Activated T-cell treated with anti-CD3 and anti-CD28 coated beads for 4 hours (primary cell): Measurements from ENCODE around the gene LATS1.

ENCODE experiments used
- DNase-seq: peaks from one replicate; pipeline ENCODE4 v3.0.0-alpha.2; 2020

LATS1 gene

GRCh38 chr6:149648148-149649145 is 69.5 kb downstream of the LATS1 start, which contains the start of gene KATNA1:
KATNA1 (minus strand) TSS chr6:149648714; CDS start chr6:149638547, 10,167 bp downstream.
- DNase-seq = peak; percentile 79

GRCh38 chr6:149646599-149646998 is 71.3 kb downstream of the LATS1 start:
- DNase-seq = no peak

- no peak for DNase-seq
These were observed 74.9 kb downstream of the LATS1 start for GRCh38 chr6:149642829-149643580.

GRCh38 chr6:149636124-149636523 is 81.8 kb downstream of the LATS1 start:
- no peak for DNase-seq

GRCh38 chr6:149634315-149634714 is 83.6 kb downstream of the LATS1 start:
- no peak for DNase-seq

GRCh38 chr6:149628875-149629510 is 88.9 kb downstream of the LATS1 start:
- DNase-seq = no peak

- no peak for DNase-seq
These were observed 90.2 kb downstream of the LATS1 start for GRCh38 chr6:149627672-149628071.

- no peak for DNase-seq
These were observed 102.1 kb downstream of the LATS1 start for GRCh38 chr6:149615805-149616204.

- DNase-seq = no peak
These were observed 103.6 kb downstream of the LATS1 start for GRCh38 chr6:149614337-149614736.

GRCh38 chr6:149608381-149608982 is 109.4 kb downstream of the LATS1 start:
- no peak for DNase-seq
